AG04449 (cell line): ENCODE results near the gene HEATR5A.
"Not testable (repeated sequence)": the region's sequence is repeated elsewhere in the genome, so short reads cannot be mapped to it uniquely, and the experiment has no call there.

ENCODE experiments used
- CTCF ChIA-PET: fragments of 350-600 bp; formaldehyde crosslinking; extraction: SDS; loops from one replicate; lab custom pipeline; 2021; ENCODE audit warnings: antibody characterized with exemption; lab: Yijun Ruan, JAX
- POLR2A ChIA-PET: fragments of 400-600, 350-600 bp; formaldehyde crosslinking; extraction: SDS; loops from one replicate; lab custom pipeline; 2020; ENCODE audit warnings: antibody characterized with exemption, inconsistent platforms; lab: Yijun Ruan, JAX
- DNase-seq: peaks from one replicate; pipeline ENCODE4 v3.0.0-alpha.2; 2010; ENCODE audit warnings: low read depth, low spot score
- H3K4me3 ChIP-seq: 2 replicates; pipeline ENCODE4 v1.5.1; 2011; ENCODE audit warnings: low read depth, mild to moderate bottlenecking, control low read depth, low read length
- TF ChIP-seq, protein P1 (sequence below): IDR thresholded peaks from one replicate; pipeline ENCODE4 v1.5.1; 2011; ENCODE audit warnings: mild to moderate bottlenecking, moderate library complexity, low read length, control low read depth, inconsistent platforms; ENCODE audit not compliant: insufficient read depth; ENCODE audit errors: missing control alignments

HEATR5A gene

DNA sequence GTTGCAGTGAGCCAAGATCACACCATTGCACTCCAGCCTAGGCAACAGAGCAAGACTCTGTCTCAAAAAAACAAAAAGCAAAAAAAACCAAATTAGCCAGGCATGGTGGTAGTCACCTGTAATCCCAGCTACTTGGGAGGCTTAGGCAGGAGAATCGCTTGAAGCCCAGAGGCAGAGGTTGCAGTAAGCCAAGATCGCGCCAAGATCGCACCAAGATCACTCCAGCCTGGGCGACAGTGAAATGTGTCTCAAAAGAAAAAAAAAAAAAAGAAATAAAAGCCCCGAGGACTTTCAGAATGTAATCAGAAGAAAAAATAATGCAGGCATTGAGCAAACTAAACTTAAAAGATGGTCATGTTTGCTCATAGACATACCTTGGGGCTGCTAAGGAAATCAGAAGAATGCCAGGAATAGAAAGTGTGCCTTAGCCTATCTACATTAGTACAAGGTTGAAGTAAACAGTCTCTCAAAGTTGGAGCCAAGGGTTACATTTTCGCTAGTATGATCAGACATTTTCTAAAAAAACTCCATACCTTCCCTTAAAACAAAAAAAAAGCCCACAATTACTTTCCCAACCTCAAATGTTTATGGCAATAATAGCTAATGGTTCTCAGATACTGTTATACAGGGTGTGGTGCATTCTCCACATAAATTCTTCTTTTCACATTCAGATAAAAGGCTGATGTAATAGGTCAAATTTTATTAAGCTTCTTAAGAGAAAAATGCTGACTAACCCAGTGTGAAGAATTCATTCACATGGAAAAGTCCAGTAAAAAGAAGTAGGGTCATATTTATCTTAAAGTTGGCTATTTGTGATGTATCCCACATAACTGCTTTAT, 21.1 kb upstream of the HEATR5A start:
- no peak overlapping the region for H3K4me3 ChIP-seq
- DNase-seq = peak; percentile 51
- POLR2A ChIA-PET = interaction anchor here (1.1 to 1.3 kb wide), 2 partner anchors 16 to 21 kb away, joined by 4 to 9 read pairs; partner anchors contain the start of genes DTD2 and HEATR5A
- CTCF ChIA-PET = interaction anchor here (1.0 to 1.4 kb wide), 2 partner anchors 9 to 21 kb away, joined by 3 to 4 read pairs; partner anchors contain the start of gene HEATR5A
- TF ChIP-seq, protein P1, sequence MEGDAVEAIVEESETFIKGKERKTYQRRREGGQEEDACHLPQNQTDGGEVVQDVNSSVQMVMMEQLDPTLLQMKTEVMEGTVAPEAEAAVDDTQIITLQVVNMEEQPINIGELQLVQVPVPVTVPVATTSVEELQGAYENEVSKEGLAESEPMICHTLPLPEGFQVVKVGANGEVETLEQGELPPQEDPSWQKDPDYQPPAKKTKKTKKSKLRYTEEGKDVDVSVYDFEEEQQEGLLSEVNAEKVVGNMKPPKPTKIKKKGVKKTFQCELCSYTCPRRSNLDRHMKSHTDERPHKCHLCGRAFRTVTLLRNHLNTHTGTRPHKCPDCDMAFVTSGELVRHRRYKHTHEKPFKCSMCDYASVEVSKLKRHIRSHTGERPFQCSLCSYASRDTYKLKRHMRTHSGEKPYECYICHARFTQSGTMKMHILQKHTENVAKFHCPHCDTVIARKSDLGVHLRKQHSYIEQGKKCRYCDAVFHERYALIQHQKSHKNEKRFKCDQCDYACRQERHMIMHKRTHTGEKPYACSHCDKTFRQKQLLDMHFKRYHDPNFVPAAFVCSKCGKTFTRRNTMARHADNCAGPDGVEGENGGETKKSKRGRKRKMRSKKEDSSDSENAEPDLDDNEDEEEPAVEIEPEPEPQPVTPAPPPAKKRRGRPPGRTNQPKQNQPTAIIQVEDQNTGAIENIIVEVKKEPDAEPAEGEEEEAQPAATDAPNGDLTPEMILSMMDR = no peak

DNA sequence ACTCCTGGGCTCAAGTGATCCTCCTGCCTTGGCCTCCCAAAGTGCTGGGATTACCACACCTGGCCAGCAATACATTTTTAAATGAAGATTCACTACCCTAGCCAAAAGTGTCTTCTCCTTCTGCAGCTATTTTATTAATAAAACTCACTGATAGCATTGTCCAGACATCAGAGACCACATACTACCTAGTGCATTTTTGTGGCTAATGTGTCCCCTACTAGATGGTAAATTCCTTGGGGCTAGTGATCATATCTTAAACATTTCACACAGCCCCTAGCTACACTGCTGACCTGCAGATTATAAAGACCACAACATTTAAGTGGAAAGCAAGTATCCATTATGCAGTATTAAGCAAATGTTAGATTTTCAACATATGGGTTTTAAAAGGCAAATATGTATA, 19.9 kb upstream of the HEATR5A start:
- DNase-seq = no peak
- no peak overlapping the region for H3K4me3 ChIP-seq
- ChIA-PET CTCF (interaction anchor here (1.0 to 2.5 kb wide), 2 partner anchors 9 to 12 kb away, joined by 3 to 17 read pairs; no protein-coding TSS in a partner anchor), POLR2A (no interaction called here)
- TF ChIP-seq, protein P1 = no peak

DNA sequence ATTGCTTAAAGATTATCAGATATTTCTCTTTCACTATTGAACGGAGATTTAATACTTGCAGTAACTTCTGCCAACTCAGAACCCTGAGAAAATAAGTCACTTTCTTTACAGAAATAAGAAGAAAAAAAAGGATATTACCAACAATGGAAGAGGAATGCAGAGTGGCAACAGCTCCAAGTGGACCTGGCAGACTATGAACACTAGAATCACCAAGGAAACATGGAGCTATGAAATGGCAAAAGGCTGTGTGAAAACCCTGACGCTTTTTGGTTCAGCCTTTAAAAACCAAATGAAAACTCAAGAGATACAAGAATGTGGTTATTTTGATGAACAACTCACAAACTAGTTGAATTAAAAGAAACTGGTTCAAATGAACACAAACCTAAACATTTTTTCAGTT, 19.2 kb upstream of the HEATR5A start:
- no peak overlapping the region for H3K4me3 ChIP-seq
- CTCF ChIA-PET = interaction anchor here (1.0 to 2.5 kb wide), 2 partner anchors 10 to 12 kb away, joined by 3 to 17 read pairs; no protein-coding TSS in a partner anchor
- TF ChIP-seq, protein P1 = no peak
- POLR2A ChIA-PET = no interaction called here
- DNase-seq = no peak

DNA sequence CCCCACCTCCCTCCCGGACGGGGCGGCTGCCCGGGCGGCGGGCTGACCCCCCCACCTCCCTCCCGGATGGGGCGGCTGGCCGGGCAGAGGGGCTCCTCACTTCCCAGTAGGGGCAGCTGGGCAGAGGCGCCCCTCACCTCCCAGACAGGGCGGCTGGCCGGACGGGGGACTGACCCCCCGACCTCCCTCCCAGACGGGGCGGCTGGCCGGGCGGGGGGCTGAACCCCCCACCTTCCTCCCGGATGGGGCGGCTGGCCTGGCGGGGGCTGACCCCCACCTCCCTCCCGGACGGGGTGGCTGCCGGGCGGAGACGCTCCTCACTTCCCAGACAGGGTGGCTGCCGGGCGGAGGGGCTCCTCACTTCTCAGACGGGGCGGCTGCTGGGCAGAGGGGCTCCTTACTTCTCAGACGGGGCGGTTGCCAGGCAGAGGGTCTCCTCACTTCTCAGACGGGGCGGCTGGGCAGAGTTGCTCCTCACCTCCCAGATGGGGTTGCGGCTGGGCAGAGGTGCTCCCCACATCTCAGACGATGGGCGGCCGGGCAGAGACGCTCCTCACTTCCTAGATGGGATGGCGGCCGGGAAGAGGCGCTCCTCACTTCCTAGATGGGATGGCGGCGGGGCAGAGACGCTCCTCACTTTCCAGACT, 16.8 kb upstream of the HEATR5A start:
- H3K4me3 ChIP-seq, DNase-seq, CTCF ChIA-PET, POLR2A ChIA-PET: not testable (repeated sequence)

DNA sequence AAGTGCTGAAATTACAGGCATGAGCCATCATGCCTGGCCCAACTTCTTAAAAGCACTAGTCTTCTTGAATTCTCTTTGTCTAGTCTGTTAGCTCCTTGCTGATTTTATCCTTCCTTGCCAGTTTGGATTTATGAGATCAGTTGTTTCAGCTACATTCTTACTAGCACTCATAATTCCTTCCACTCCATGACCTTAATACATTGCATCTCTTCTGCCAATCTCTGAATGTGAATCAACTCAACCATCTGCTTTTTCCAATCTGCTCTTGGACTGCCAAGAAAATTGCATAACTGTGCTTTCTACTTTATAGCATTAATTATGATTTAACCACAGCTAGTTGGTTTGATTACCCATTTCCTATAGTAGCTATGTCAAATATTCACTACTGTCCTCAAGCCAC, 14.9 kb upstream of the HEATR5A start:
- peak; percentile 69 for DNase-seq
- CTCF ChIA-PET = interaction anchor here (1.2 to 2.3 kb wide), 4 partner anchors 13 to 16 kb away, joined by 4 to 15 read pairs (median 6); partner anchors contain the start of gene HEATR5A
- no peak overlapping the region for H3K4me3 ChIP-seq
- TF ChIP-seq, protein P1 = no peak
- POLR2A ChIA-PET = interaction anchor here (0.7 to 1.3 kb wide), 3 partner anchors 15 to 512 kb away, joined by 3 to 7 read pairs (median 5); partner anchors contain the start of gene HEATR5A

DNA sequence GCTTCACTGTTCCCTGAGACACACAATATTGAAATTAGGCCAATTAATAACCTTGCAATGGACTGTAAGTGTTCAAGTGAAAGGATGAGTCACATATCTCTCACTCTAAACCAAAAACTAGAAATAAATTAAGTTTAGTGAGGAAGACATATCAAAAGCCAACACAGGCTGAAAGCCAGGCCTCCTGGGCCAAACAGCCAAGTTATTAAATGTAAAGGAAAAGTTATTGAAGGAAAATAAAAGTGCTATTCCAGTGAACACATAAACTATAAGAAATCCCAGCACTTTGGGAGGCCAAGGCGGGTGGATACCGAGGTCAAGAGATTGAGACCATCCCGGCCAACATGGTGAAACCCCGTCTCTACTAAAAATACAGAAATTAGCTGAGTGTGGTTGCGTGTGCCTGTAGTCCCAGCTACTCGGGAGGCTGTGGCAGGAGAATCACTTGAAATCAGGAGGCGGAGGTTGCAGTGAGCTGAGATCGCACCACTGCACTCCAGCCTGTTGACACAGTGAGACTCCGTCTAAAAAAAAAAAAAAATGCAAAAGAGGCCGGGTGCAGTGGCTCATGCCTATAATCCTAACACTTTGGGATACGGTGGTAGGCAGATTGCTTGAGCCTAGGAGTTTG, 10.4 kb upstream of the HEATR5A start:
- H3K4me3 ChIP-seq = no peak overlapping the region
- TF ChIP-seq, protein P1 = no peak
- DNase-seq = no peak
- CTCF ChIA-PET = no interaction called here
- POLR2A ChIA-PET = interaction anchor here (1.9 kb wide), 1 partner anchor 11 kb away, joined by 6 read pairs; the partner anchor contains the start of gene HEATR5A
